Prostate gland (tissue), 2 donors: Measurements from ENCODE around the gene KCNQ1. TPM values are rescaled to one million over a fixed set of nuclear protein-coding genes. Genes with fewer than 3 reads are reported as not detected.

Experiments used
- DNase-seq: peaks from one replicate; pipeline ENCODE4 v3.0.0-alpha.2; 2019; ENCODE audit warnings: low spot score
- H3K27ac ChIP-seq, 2 donors: fragments of 200-600 bp; sonication (generic); 2 replicates each; pipeline ENCODE4 v1.5.1; 2017 to 2019
- H3K27me3 ChIP-seq: fragments of 200-600 bp; sonication (generic); replicated peaks from 2 replicates; pipeline ENCODE4 v1.5.1; 2019; ENCODE audit not compliant: insufficient read depth
- H3K36me3 ChIP-seq, 2 donors: fragments of 200-600 bp; sonication (generic); 1 replicate in 1 of 2; 2 replicates in 1 of 2; pipeline versions ENCODE4 v1.5.1 to v1.8.1; 2017 to 2019
- H3K4me1 ChIP-seq: fragments of 200-600 bp; sonication (generic); replicated peaks from 2 replicates; pipeline ENCODE4 v1.5.1; 2019
- H3K4me3 ChIP-seq, 2 donors: fragments of 200-600 bp; sonication (generic); 2 replicates each; pipeline ENCODE4 v1.5.1; 2017 to 2019
- H3K9me3 ChIP-seq: fragments of 200-600 bp; sonication (generic); 2 replicates; pipeline ENCODE4 v1.5.1; 2017
- POLR2A ChIP-seq: fragments of 450-650 bp; IDR thresholded peaks from one replicate; pipeline ENCODE4 v1.6.1; 2016; ENCODE audit warnings: antibody characterized with exemption, mild to moderate bottlenecking
- POLR2AphosphoS5 ChIP-seq: sonication (generic); formaldehyde crosslinking; IDR thresholded peaks from one replicate; pipeline ENCODE4 v1.6.1; 2017; ENCODE audit warnings: antibody characterized with exemption
- WGBS: methylation state at CpG from one replicate; pipeline ENCODE4 v1.1.5; 2018; 5-methylcytosine and 5-hydroxymethylcytosine counted together
- intact Hi-C: fragments of 100-400 bp; cut with DNase I; formaldehyde crosslinking; loops from one replicate; pipeline ENCODE4 v1.14.2; 2022
- total RNA-seq, 2 donors: library from RNA; depleted of rRNA; stranded (reverse); fragments of >200 nt; gene quantifications; one replicate each; pipeline ENCODE4 v1.1.0, GENCODE V29; 2016
- TF ChIP-seq, protein P1 (sequence below), 4 experiments: fragments of 200-600 bp in 2 of 4; fragments of 450-650 bp in 2 of 4; sonication (generic) in 2 of 4; IDR thresholded peaks; 1 replicate in 3 of 4; 2 replicates in 1 of 4; pipeline ENCODE4 v1.5.1; 2016 to 2019; ENCODE audit warnings: antibody characterized with exemption in 4 of 4, mild to moderate bottlenecking in 2 of 4, moderate library complexity in 2 of 4

KCNQ1 gene
- total RNA-seq, 2 donors from 2014 or later = 10.0 to 33.8 TPM

- Histone ChIP-seq H3K27me3 (no peaks in the 10 kb centered on the region), H3K4me3 (no peak overlapping the region), H3K36me3 (no peaks in the 10 kb centered on the region), H3K9me3 (no peaks in the 10 kb centered on the region), H3K27ac (no peak overlapping the region), H3K4me1 (no peaks in the 10 kb centered on the region)
- DNase-seq = no peak
- WGBS = 92% methylated on average over 17 of the region's 17 CpGs
- intact Hi-C loops = no loop called here
- TF ChIP-seq POLR2AphosphoS5 (no peak), POLR2A (no peak)
- TF ChIP-seq, protein P1, sequence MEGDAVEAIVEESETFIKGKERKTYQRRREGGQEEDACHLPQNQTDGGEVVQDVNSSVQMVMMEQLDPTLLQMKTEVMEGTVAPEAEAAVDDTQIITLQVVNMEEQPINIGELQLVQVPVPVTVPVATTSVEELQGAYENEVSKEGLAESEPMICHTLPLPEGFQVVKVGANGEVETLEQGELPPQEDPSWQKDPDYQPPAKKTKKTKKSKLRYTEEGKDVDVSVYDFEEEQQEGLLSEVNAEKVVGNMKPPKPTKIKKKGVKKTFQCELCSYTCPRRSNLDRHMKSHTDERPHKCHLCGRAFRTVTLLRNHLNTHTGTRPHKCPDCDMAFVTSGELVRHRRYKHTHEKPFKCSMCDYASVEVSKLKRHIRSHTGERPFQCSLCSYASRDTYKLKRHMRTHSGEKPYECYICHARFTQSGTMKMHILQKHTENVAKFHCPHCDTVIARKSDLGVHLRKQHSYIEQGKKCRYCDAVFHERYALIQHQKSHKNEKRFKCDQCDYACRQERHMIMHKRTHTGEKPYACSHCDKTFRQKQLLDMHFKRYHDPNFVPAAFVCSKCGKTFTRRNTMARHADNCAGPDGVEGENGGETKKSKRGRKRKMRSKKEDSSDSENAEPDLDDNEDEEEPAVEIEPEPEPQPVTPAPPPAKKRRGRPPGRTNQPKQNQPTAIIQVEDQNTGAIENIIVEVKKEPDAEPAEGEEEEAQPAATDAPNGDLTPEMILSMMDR (IDR thresholded peaks at IDR 0.05) = no peak
These were observed 354.3 kb downstream of the KCNQ1 start for GRCh38 chr11:2798951-2799761.

DNA sequence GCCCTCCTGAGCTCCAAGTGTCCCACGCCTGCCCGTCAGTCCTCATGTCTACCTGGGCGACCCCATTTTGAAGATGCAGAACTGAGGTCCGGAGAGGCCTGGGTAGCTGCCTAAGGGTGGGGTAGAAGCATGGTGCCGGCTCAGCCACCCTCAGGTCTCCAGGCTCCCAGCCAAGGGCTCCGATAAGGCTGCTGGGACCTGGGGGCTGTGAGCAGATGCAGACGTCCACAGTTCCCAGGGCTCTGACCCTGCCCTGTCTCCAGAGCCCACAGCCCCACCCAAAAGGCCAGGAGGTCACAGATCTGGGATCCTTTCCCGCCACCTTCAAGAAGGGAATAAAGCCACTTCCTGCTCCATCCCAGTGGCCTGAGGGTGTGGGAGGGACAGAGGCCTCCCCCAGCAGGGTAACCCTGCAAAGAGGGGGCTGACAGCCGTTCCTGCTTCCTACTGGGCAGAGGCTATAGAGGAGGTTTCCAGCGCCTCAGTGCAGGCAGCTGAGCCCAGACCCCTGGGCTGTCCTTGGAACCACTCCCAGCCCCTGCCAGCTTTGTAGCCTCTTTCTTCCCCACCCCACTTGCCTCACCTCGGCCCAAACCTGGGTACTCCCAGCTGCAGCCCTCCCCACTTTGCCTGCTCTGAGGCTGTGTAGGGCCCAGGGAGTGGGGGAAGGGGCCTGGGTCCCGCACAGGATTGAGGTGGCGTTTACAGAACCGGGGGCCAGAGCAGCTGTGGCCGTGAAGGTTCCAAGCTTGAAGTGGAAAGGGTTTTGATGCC is 355.3 kb downstream of the KCNQ1 start:
- 60% methylated on average over 15 of the region's 15 CpGs for WGBS
- intact Hi-C loops = no loop called here
- Histone ChIP-seq H3K4me3 (no peak overlapping the region), H3K9me3 (no peaks in the 10 kb centered on the region), H3K36me3 (no peaks in the 10 kb centered on the region), H3K27me3 (no peaks in the 10 kb centered on the region), H3K27ac (no peak overlapping the region), H3K4me1 (no peaks in the 10 kb centered on the region)
- TF ChIP-seq POLR2AphosphoS5 (no peak), POLR2A (no peak)
- TF ChIP-seq, protein P1 (IDR thresholded peaks at IDR 0.05) = no peak
- no peak for DNase-seq

GRCh38 chr11:2800655-2801531 is 356.1 kb downstream of the KCNQ1 start:
- H3K27me3 ChIP-seq = no peaks in the 10 kb centered on the region
- no peaks in the 10 kb centered on the region for H3K4me1 ChIP-seq
- no peaks in the 10 kb centered on the region for H3K9me3 ChIP-seq
- intact Hi-C loops = no loop called here
- WGBS = 91% methylated on average over 12 of the region's 12 CpGs
- TF ChIP-seq POLR2A (no peak), POLR2AphosphoS5 (no peak)
- TF ChIP-seq, protein P1 (IDR thresholded peaks at IDR 0.05) = no peak
- H3K36me3 ChIP-seq = no peaks in the 10 kb centered on the region
- no peak overlapping the region for H3K27ac ChIP-seq
- H3K4me3 ChIP-seq = no peak overlapping the region
- DNase-seq = no peak

DNA sequence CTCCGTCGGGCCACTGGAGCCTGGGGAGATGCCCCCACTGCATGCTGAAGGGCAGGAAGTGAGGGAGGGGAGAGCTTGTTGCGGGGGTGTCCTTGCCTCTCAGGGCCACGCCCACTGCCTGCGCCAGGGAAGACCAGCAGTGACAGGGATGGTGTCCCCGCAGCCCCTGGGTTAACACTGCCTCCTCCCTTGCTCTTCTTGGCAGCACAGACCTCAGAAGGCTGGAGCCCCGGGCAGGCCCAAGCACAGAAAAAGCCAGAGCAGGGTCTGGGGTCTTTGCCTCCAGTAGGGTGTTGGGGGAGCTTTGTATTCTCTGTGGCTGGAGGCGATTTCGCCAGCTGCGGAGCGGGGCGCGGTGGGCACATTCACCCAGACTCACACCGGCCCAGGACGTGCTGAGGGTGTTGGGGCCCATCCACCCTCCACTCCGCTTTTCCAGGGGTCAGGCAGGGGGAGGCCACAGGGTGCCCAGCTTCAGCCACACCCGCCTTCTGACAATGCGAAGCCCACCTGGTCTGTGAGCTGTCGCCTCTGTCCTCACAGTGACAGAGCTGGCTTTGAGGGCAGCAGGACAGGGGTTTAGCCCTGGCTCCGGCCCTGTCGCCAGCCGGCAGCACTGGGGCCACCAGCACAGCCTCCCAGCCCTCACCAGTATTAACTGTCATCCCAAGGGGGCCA is 357.0 kb downstream of the KCNQ1 start:
- 93% methylated on average over 19 of the region's 22 CpGs for WGBS
- no peak overlapping the region for H3K4me3 ChIP-seq
- intact Hi-C loops = no loop called here
- no peaks in the 10 kb centered on the region for H3K36me3 ChIP-seq
- peaks cover under 1% of the 10 kb centered on the region for H3K4me1 ChIP-seq
- no peak overlapping the region for H3K27ac ChIP-seq
- no peaks in the 10 kb centered on the region for H3K27me3 ChIP-seq
- DNase-seq = no peak
- TF ChIP-seq POLR2A = no peak
- TF ChIP-seq POLR2AphosphoS5 = no peak
- TF ChIP-seq, protein P1 (IDR thresholded peaks at IDR 0.05) = no peak
- no peaks in the 10 kb centered on the region for H3K9me3 ChIP-seq
